H1 (cell line): ENCODE results near the gene DPEP1. TPM values are rescaled to one million over a fixed set of nuclear protein-coding genes. Genes with fewer than 3 reads are reported as not detected.

Source experiments
- CHD7 ChIP-seq: fragments of 300-600 bp; sonication (generic); IDR thresholded peaks from 2 replicates; pipeline ENCODE4 v1.7.1; 2012; ENCODE audit warnings: low read length, moderate library complexity, mild to moderate bottlenecking, inconsistent platforms; ENCODE audit not compliant: insufficient replicate concordance
- polyA plus RNA-seq, 7 experiments: library from polyadenylated mRNA; depleted of rRNA in 3 of 7; stranded (reverse) in 5 of 7; unstranded in 2 of 7; fragments of >200 nt in 5 of 7; fragments of 200-250 nt in 2 of 7; gene quantifications; 1 replicate in 5 of 7; 2 replicates in 1 of 7; 4 replicates in 1 of 7; pipeline versions ENCODE4 v1.2.1 to v1.2.3, GENCODE V29; 2011 to 2013; ENCODE audit warnings: missing spikeins in 2 of 7, mixed read lengths in 2 of 7
- total RNA-seq: library from RNA; stranded (reverse); fragmentation: NEBNext Ultra II Directional; extraction: Animal tissue kit (Norgen Biotek cat#: 25700); gene quantifications from 2 replicates; pipeline ENCODE4 v1.2.1, GENCODE V29; 2021

DPEP1 gene
- total and polyA plus RNA-seq, 2 of the 8 experiments (the other 6 are each of a cell fraction or from before 2014, with no cell fraction given): 2.8 to 3.1 TPM

GRCh38 chr16:89584768-89585549, 28.5 kb upstream of the DPEP1 start (continued):
- TF ChIP-seq CHD7: no peak
